Liver (tissue), 9 donors: Measurements from ENCODE around the gene HDHD3. TPM values are rescaled to one million over a fixed set of nuclear protein-coding genes. Genes with fewer than 3 reads are reported as not detected.
"Not testable (repeated sequence)": the region's sequence is repeated elsewhere in the genome, so short reads cannot be mapped to it uniquely, and the experiment has no call there.

Source experiments
- DNase-seq: peaks from one replicate; pipeline ENCODE4 v3.0.0-alpha.2; 2017; ENCODE audit warnings: low spot score
- H3K27ac ChIP-seq, 2 donors: one replicate each; pipeline ENCODE4 v1.7.0; 2013; ENCODE audit warnings: inconsistent platforms in 2 of 2, low read length in 2 of 2, control low read depth in 1 of 2, low read depth in 1 of 2, mild to moderate bottlenecking in 1 of 2
- H3K27me3 ChIP-seq, 4 donors: one replicate each; pipeline versions ENCODE4 v1.6.1 to v1.7.0; 2013; ENCODE audit warnings: low read length in 3 of 4, inconsistent platforms in 1 of 4, mild to moderate bottlenecking in 1 of 4, moderate library complexity in 1 of 4; ENCODE audit not compliant: control insufficient read depth in 4 of 4, insufficient read depth in 4 of 4
- H3K36me3 ChIP-seq, 4 donors: one replicate each; pipeline versions ENCODE4 v1.6.1 to v1.7.0; 2013; ENCODE audit warnings: low read length in 3 of 4, mild to moderate bottlenecking in 3 of 4, low read depth in 1 of 4, moderate library complexity in 1 of 4; ENCODE audit not compliant: control insufficient read depth in 4 of 4, insufficient read depth in 3 of 4
- H3K4me1 ChIP-seq, 4 donors: one replicate each; pipeline versions ENCODE4 v1.6.1 to v1.7.0; 2013; ENCODE audit warnings: low read length in 3 of 4, mild to moderate bottlenecking in 3 of 4, moderate library complexity in 1 of 4; ENCODE audit not compliant: control insufficient read depth in 4 of 4, insufficient read depth in 4 of 4
- H3K4me3 ChIP-seq, 3 donors: one replicate each; pipeline versions ENCODE4 v1.6.1 to v1.7.0; 2013; ENCODE audit warnings: low read length in 3 of 3, control low read depth in 1 of 3, low read depth in 1 of 3, mild to moderate bottlenecking in 1 of 3
- H3K9ac ChIP-seq, 2 donors: one replicate each; pipeline ENCODE4 v1.7.0; 2013; ENCODE audit warnings: low read length in 2 of 2, mild to moderate bottlenecking in 2 of 2, moderate library complexity in 2 of 2, control low read depth in 1 of 2, low read depth in 1 of 2
- H3K9me3 ChIP-seq, 4 donors: one replicate each; pipeline versions ENCODE4 v1.6.1 to v1.7.0; 2013; ENCODE audit warnings: low read length in 3 of 4; ENCODE audit not compliant: control insufficient read depth in 4 of 4
- CTCF ChIP-seq: fragments of 150-350 bp; IDR thresholded peaks from 2 replicates; pipeline ENCODE4 v1.5.1; 2017; ENCODE audit warnings: improper control_type of control experiment, low read depth, low read length; ENCODE audit not compliant: missing input control
- FOXA1 ChIP-seq: IDR thresholded peaks from 2 replicates; pipeline ENCODE4 v1.6.1; 2016; ENCODE audit warnings: antibody characterized with exemption
- FOXA2 ChIP-seq: IDR thresholded peaks from 2 replicates; pipeline ENCODE4 v1.6.1; 2016; ENCODE audit warnings: antibody characterized with exemption
- HNF4A ChIP-seq, 2 donors: conservative IDR thresholded peaks; 2 replicates each; pipeline ENCODE4 v1.6.1; 2016; ENCODE audit warnings: antibody characterized with exemption in 2 of 2, mild to moderate bottlenecking in 2 of 2
- HNF4G ChIP-seq: IDR thresholded peaks from 2 replicates; pipeline ENCODE4 v1.6.1; 2016; ENCODE audit warnings: antibody characterized with exemption
- JUND ChIP-seq, 2 donors: IDR thresholded peaks; 2 replicates each; pipeline ENCODE4 v1.6.1; 2016; ENCODE audit warnings: antibody characterized with exemption in 2 of 2
- MAX ChIP-seq: IDR thresholded peaks from 2 replicates; pipeline ENCODE4 v1.6.1; 2016; ENCODE audit warnings: antibody characterized with exemption
- NR2F2 ChIP-seq: IDR thresholded peaks from 2 replicates; pipeline ENCODE4 v1.6.1; 2016; ENCODE audit warnings: antibody characterized with exemption
- RAD21 ChIP-seq, 2 donors: IDR thresholded peaks; 2 replicates each; pipeline ENCODE4 v1.6.1; 2016; ENCODE audit warnings: antibody characterized with exemption in 2 of 2, mild to moderate bottlenecking in 2 of 2
- REST ChIP-seq: IDR thresholded peaks from 2 replicates; pipeline ENCODE4 v1.6.1; 2016; ENCODE audit warnings: antibody characterized with exemption, mild to moderate bottlenecking
- RXRA ChIP-seq, 2 donors: IDR thresholded peaks; 2 replicates each; pipeline ENCODE4 v1.6.1; 2017 to 2018; ENCODE audit warnings: antibody characterized with exemption in 2 of 2, mild to moderate bottlenecking in 1 of 2
- SP1 ChIP-seq: IDR thresholded peaks from 2 replicates; pipeline ENCODE4 v1.6.1; 2018; ENCODE audit warnings: antibody characterized with exemption, mild to moderate bottlenecking
- YY1 ChIP-seq: IDR thresholded peaks from 2 replicates; pipeline ENCODE4 v1.6.1; 2016; ENCODE audit warnings: antibody characterized with exemption, mild to moderate bottlenecking
- ZBTB33 ChIP-seq: IDR thresholded peaks from 2 replicates; pipeline ENCODE4 v1.6.1; 2016; ENCODE audit warnings: antibody characterized with exemption
- WGBS: extraction: QIAGEN DNeasy Blood & Tissue Kit; methylation state at CpG from one replicate; pipeline ENCODE4 v1.1.7; 2013; 5-methylcytosine and 5-hydroxymethylcytosine counted together
- polyA plus RNA-seq, 2 donors: library from polyadenylated mRNA; stranded (reverse) in 1 of 2; unstranded in 1 of 2; fragments of 200-250 nt in 1 of 2; fragments of >200 nt in 1 of 2; fragmentation: Nextera tagmentation in 1 of 2; extraction: Ambion mirVana in 1 of 2; gene quantifications; one replicate each; pipeline versions ENCODE4 v1.2.1 to v1.2.3, GENCODE V29; 2013 to 2015
- total RNA-seq, 2 donors: library from RNA; depleted of rRNA; stranded (reverse); fragments of >200 nt; gene quantifications; one replicate each; pipeline ENCODE4 v1.2.3, GENCODE V29; 2014
- donor health status: healthy.
- donor health status: healthy.
- donor health status: healthy.
- donor health status: healthy.
- donor health status: healthy.

HDHD3 gene
- total and polyA plus RNA-seq, 4 donors: 26.9 to 63.6 (median 61.0) TPM

GRCh38 chr9:113379094-113379828, 2.5 kb upstream of the HDHD3 start:
- Histone ChIP-seq H3K27ac (peak overlapping the region in 1 of 2 donors; percentile 28), H3K4me1 (peaks cover 8 to 59% (median 53%) of the 10 kb centered on the region in 4 donors)
- not testable (repeated sequence) for H3K9me3 ChIP-seq, H3K4me3 ChIP-seq, H3K36me3 ChIP-seq, H3K27me3 ChIP-seq, H3K9ac ChIP-seq, DNase-seq
- WGBS: 28% methylated on average over 24 of the region's 24 CpGs
- TF ChIP-seq SP1: peak; percentile 33
- TF ChIP-seq HNF4A (conservative IDR thresholded peaks at IDR 0.05): peak; percentile 21 to 22

DNA sequence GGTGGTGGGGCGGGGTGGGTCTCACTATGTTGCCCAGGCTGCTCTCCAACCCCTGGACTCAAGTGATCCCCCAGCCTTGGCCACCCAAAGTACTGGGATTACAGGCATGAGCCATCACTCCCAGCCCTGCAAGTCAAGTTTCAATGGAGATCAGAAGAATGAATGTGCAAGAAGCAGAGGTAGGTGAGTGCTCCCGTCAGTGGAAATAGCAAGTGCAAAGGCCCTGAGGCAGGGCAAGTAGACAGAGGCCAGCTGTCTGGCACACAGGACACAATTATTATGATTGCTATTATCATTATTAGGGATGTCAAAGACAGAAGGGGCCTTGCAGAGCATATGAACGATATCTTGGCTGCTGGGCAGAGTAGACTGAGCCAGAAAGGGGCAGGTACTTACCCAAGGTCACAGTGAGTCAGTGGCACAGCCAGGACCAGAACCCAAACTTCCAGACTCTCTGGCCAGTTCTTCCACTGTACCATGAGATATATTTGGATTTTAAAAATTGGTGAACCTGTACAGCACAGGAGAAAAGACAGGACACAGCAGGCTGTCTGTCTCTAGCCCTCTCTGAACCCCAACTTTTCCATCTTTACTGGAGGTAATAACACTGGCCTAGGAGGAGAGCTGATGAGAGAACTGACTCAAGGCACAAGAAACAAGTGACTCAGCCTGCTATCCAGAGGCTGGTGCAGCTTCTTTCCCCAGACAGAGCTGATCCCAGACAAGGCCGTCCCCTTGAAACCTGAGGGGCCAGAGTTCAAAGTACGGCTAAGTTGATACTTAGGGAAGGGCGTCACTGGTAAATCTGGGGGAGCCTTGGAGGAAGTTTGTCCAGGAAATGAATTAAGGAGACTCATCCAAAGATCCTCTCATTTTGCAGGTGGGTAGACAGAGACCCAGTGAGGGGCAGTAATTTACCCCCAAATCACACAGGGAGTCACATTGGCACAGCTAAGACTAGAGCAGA, 1.4 kb downstream of the HDHD3 start:
- H3K4me3 ChIP-seq: peak overlapping the region; percentile 57 to 92 (median 63)
- 39% methylated on average over 6 of the region's 6 CpGs for WGBS
- H3K27ac ChIP-seq: peak overlapping the region; percentile 5 to 22

GRCh38 chr9:113373676-113374392, 3.0 kb downstream of the HDHD3 start:
- WGBS: 78% methylated on average over 24 of the region's 24 CpGs
- no peak for DNase-seq
- no peak overlapping the region for H3K9ac ChIP-seq

More for the DNA sequence above, 1.4 kb downstream of the HDHD3 start:
- Histone ChIP-seq H3K27me3 (no peaks in the 10 kb centered on the region), H3K36me3 (peaks cover 5 to 17% (median 10%) of the 10 kb centered on the region in 4 donors), H3K4me1 (peaks cover 6 to 73% (median 55%) of the 10 kb centered on the region in 4 donors), H3K9me3 (no peaks in the 10 kb centered on the region), H3K9ac (peak overlapping the region; percentile 10 to 61)
- no peak for TF ChIP-seq NR2F2
- TF ChIP-seq HNF4A (conservative IDR thresholded peaks at IDR 0.05): peak; percentile 45 to 46
- DNase-seq: no peak

More at GRCh38 chr9:113373676-113374392, 3.0 kb downstream of the HDHD3 start:
- Histone ChIP-seq H3K4me1 (peaks cover 9 to 73% (median 56%) of the 10 kb centered on the region in 4 donors), H3K36me3 (peaks cover 5 to 17% (median 10%) of the 10 kb centered on the region in 4 donors), H3K4me3 (no peak overlapping the region), H3K27me3 (no peaks in the 10 kb centered on the region), H3K9me3 (no peaks in the 10 kb centered on the region), H3K27ac (peak overlapping the region in 1 of 2 donors; percentile 32)
- no peak for TF ChIP-seq SP1
- TF ChIP-seq REST: no peak
- TF ChIP-seq RXRA (IDR thresholded peaks at IDR 0.05): no peak
- no peak for TF ChIP-seq HNF4A (conservative IDR thresholded peaks at IDR 0.05)
- no peak for TF ChIP-seq NR2F2
- no peak for TF ChIP-seq JUND (IDR thresholded peaks at IDR 0.05)
- TF ChIP-seq CTCF: no peak
- TF ChIP-seq MAX: no peak
- TF ChIP-seq ZBTB33: no peak
- TF ChIP-seq FOXA1: no peak
- no peak for TF ChIP-seq HNF4G
- TF ChIP-seq YY1: no peak
- no peak for TF ChIP-seq FOXA2
- no peak for TF ChIP-seq RAD21 (IDR thresholded peaks at IDR 0.05)
